Kidney (tissue), 14 donors: ENCODE measurements around the gene TOMM22. TPM values are rescaled to one million over a fixed set of nuclear protein-coding genes. Genes with fewer than 3 reads are reported as not detected.

Source experiments
- DNase-seq, 5 donors: peaks; one replicate each; pipeline ENCODE4 v3.0.0-alpha.2; 2013 to 2020
- FAIRE-seq: peaks from 2 replicates; lab custom pipeline; 2012; peaks lifted over from hg19 to GRCh38; lab: Jason Lieb, UNC
- H3K27ac ChIP-seq, 2 donors: one replicate each; pipeline ENCODE4 v1.7.0; 2013; ENCODE audit warnings: low read depth in 2 of 2, low read length in 2 of 2, inconsistent platforms in 1 of 2
- H3K27me3 ChIP-seq: one replicate; pipeline ENCODE4 v1.7.1; 2013; ENCODE audit warnings: low read length, inconsistent platforms; ENCODE audit not compliant: control insufficient read depth, insufficient read depth
- H3K36me3 ChIP-seq, 3 donors: one replicate each; pipeline versions ENCODE4 v1.7.0 to v1.7.1; 2013; ENCODE audit warnings: low read length in 3 of 3, control low read depth in 1 of 3, inconsistent platforms in 1 of 3; ENCODE audit not compliant: insufficient read depth in 3 of 3, control insufficient read depth in 2 of 3
- H3K4me1 ChIP-seq, 3 donors: one replicate each; pipeline versions ENCODE4 v1.7.0 to v1.7.1; 2013; ENCODE audit warnings: low read length in 3 of 3, inconsistent platforms in 1 of 3, low read depth in 1 of 3; ENCODE audit not compliant: control insufficient read depth in 2 of 3, insufficient read depth in 2 of 3
- H3K4me3 ChIP-seq, 3 donors: one replicate each; pipeline versions ENCODE4 v1.7.0 to v1.8.1; 2013; ENCODE audit warnings: low read length in 3 of 3, control low read depth in 1 of 3, inconsistent platforms in 1 of 3
- H3K9ac ChIP-seq, 3 donors: one replicate each; pipeline versions ENCODE4 v1.7.0 to v1.7.1; 2013; ENCODE audit warnings: low read length in 3 of 3, control low read depth in 1 of 3, inconsistent platforms in 1 of 3
- H3K9me3 ChIP-seq, 3 donors: one replicate each; pipeline versions ENCODE4 v1.7.0 to v1.7.1; 2013; ENCODE audit warnings: low read length in 3 of 3, control low read depth in 1 of 3, inconsistent platforms in 1 of 3; ENCODE audit not compliant: control insufficient read depth in 2 of 3, insufficient read depth in 1 of 3
- CTCF ChIP-seq: IDR thresholded peaks from 3 replicates; pipeline ENCODE4 v1.5.1; 2012; ENCODE audit warnings: mild to moderate bottlenecking, moderate library complexity, borderline replicate concordance; ENCODE audit not compliant: insufficient read depth; ENCODE audit errors: extremely low read depth
- intact Hi-C: fragments of 100-400 bp; cut with DNase I; formaldehyde crosslinking; loops from one replicate; pipeline ENCODE4 v1.11.1; 2022
- polyA plus RNA-seq: library from polyadenylated mRNA; stranded (reverse); fragments of 350-450 nt; fragmentation: Illumina TruSeq; extraction: RNeasy Lipid Tissue Mini Kit (QIAGEN cat#74804); gene quantifications from one replicate; pipeline ENCODE4 v1.2.3, GENCODE V29; 2014; ENCODE audit warnings: low read depth, low replicate concordance; ENCODE audit not compliant: insufficient read depth
- total RNA-seq: library from RNA; stranded (reverse); fragmentation: NEBNext Ultra II Directional; extraction: Animal tissue kit (Norgen Biotek cat#: 25700); gene quantifications from one replicate; pipeline ENCODE4 v1.2.1, GENCODE V29; 2021
- donor health status: control.
- donor health status: control.
- donor health status: control.
- donor health status: control.
- donor health status: control.
- donor health status: DM: yes; HTN: yes; CAD: no.
- donor health status: Normal renal cell carcinoma (clear cell type).

Gene TOMM22
- total and polyA plus RNA-seq, 2 donors from 2014 or later, result 55.0 to 103 TPM

DNA sequence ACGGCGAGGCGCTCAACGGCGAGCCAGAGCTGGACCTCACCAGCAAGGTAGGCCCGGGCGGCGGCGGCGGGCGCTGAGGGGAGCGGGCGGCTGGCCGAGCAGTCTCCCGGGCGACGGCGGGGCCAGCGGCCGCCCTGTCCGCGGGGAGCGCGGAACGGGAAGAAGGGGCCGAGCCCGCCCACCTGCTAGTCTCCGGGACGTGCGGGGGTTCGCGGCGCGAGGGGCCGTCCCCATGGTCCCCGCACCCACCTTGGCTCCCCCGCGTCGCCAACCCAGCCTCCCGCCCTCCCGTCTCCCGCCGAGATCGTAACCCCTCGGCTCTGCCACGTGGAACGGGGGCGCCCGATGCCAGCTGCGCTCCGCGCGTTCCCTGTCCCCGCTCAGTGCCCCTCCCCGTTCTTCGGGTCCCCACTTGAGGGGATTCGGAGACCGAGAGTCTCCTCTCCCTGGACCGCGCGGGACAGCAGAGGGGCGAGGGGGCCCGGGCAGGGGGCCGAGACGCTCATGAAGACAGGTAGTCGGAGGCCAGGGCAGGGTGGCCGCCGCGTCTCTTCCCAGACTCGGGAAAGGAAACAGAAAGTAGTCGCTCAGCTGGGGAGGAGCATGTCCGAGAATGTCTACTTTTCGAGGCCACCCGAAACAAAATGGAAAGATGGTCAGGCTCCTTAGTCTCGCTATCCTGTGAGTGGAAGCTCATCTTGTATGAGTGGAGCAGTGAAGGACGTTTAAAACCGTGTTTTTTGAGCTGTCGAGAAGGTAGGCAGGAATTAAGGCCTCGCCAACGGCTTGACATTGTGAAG, 24.5 kb downstream of the TOMM22 start:
- Histone ChIP-seq H3K36me3 (peaks cover 0 to 2% (median 0%) of the 10 kb centered on the region in 3 donors), H3K9me3 (no peaks in the 10 kb centered on the region), H3K27me3 (no peaks in the 10 kb centered on the region), H3K9ac (peak overlapping the region; percentile 1 to 85 (median 70)), H3K4me3 (peak overlapping the region; percentile 45 to 91 (median 78)), H3K27ac (peak overlapping the region; percentile 83 to 89), H3K4me1 (peaks cover 9 to 23% (median 15%) of the 10 kb centered on the region in 3 donors)
- DNase-seq, result peak; percentile 42 to 91 (median 63)
- TF ChIP-seq CTCF, result no peak
- intact Hi-C loops, result no loop called here
- FAIRE-seq, result no peak

DNA sequence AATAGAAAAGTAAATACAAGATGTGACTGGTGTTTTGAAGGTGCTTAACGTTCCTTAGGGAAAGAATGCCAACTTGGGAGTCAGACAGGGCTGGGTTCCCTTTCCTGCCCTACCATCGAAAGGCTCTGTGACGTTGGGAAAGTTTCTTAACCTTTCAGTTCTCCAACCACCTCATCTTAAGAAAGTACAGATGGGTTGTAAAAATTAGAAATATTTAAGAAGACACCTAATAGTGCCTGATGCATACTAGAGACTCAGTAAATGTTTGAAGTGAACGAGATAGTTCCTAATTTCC, 25.1 kb downstream of the TOMM22 start:
- H3K4me1 ChIP-seq, result peaks cover 6 to 18% (median 15%) of the 10 kb centered on the region in 3 donors
- H3K27me3 ChIP-seq, result no peaks in the 10 kb centered on the region
- DNase-seq (no peak), FAIRE-seq (no peak)
- peak overlapping the region; percentile 45 to 91 (median 78) for H3K4me3 ChIP-seq
- no peak for TF ChIP-seq CTCF
- intact Hi-C loops, result no loop called here
- H3K9ac ChIP-seq, result peak overlapping the region; percentile 1 to 85 (median 70)
- H3K36me3 ChIP-seq, result peaks cover 0 to 2% (median 0%) of the 10 kb centered on the region in 3 donors
- no peaks in the 10 kb centered on the region for H3K9me3 ChIP-seq
- H3K27ac ChIP-seq, result peak overlapping the region; percentile 83 to 89

DNA sequence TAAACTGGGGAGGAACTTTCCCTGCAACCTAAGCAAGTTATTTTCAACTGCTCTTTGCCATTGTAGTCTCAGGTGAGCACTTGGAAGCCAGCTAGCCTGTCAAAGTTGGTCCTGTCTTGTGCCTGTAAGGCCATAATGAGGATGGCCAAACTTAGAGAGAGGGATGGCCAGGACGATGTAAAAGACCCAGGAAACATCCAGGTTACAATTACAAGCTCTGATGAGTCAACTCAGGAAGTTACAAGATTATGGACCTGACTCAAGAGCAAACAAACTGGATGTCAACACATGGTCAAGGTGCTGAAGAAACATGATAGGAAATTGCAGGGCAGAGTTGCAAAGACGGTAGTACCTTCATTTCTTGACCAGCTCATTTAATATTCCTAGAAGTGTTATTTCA, 25.6 kb downstream of the TOMM22 start:
- intact Hi-C loops, result no loop called here
- FAIRE-seq, result no peak

More for the DNA sequence above, 25.6 kb downstream of the TOMM22 start:
- peaks cover 0 to 2% (median 0%) of the 10 kb centered on the region in 3 donors for H3K36me3 ChIP-seq
- H3K4me3 ChIP-seq, result peak overlapping the region; percentile 45 to 91 (median 78)
- H3K9ac ChIP-seq, result peak overlapping the region in 1 of 3 donors; percentile 70
- H3K27ac ChIP-seq, result no peak overlapping the region
- no peak for TF ChIP-seq CTCF
- no peaks in the 10 kb centered on the region for H3K9me3 ChIP-seq
- no peak for DNase-seq
- peaks cover 6 to 20% (median 15%) of the 10 kb centered on the region in 3 donors for H3K4me1 ChIP-seq
- no peaks in the 10 kb centered on the region for H3K27me3 ChIP-seq
